ENCODE results near the gene CCDC188.

- TF ChIP-seq RCOR1 (IDR thresholded peaks at IDR 0.05; ENCODE audit: insufficient replicate concordance, low read length), result no peak
- TF ChIP-seq CTCF (conservative IDR thresholded peaks at IDR 0.05; ENCODE audit: low read depth, low read length), result no peak
- TF ChIP-seq MXI1 (IDR thresholded peaks at IDR 0.05; ENCODE audit: borderline replicate concordance, low read depth, low read length), result no peak
- no peak for TF ChIP-seq RFX5 (IDR thresholded peaks at IDR 0.05; ENCODE audit: low read depth, low read length)
- TF ChIP-seq BHLHE40 (IDR thresholded peaks at IDR 0.05; ENCODE audit: low read depth, low read length), result no peak
- TF ChIP-seq USF2 (IDR thresholded peaks at IDR 0.05; ENCODE audit: low read depth, low read length), result no peak
- no peak for TF ChIP-seq POLR2A (IDR thresholded peaks at IDR 0.05; ENCODE audit: low read depth, low read length)
- no peak for TF ChIP-seq SMC3 (IDR thresholded peaks at IDR 0.05; ENCODE audit: low read depth, low read length)
- no peak for TF ChIP-seq MAFK (IDR thresholded peaks at IDR 0.05; ENCODE audit: low read depth, low read length)
These were observed 37.1 kb downstream of the CCDC188 start for GRCh38 chr22:20113551-20114310.
